Body of pancreas (tissue), 4 donors: ENCODE results near the gene TMEM43. TPM values are rescaled to one million over a fixed set of nuclear protein-coding genes. Genes with fewer than 3 reads are reported as not detected.

Source experiments
- ATAC-seq: fragments of 150-250 bp; one replicate; pipeline ENCODE4 v1.9.1; 2016
- DNase-seq, 4 donors: peaks; one replicate each; pipeline ENCODE4 v3.0.0-alpha.2; 2019
- H3K27ac ChIP-seq, 4 donors: fragments of 200-600 bp; sonication (generic); 1 replicate in 3 of 4; 2 replicates in 1 of 4; pipeline versions ENCODE4 v1.5.1 to v1.6.1; 2016 to 2019; ENCODE audit warnings: mild to moderate bottlenecking in 1 of 4, mixed read lengths in 1 of 4, moderate library complexity in 1 of 4
- H3K27me3 ChIP-seq, 2 donors: fragments of 200-600 bp; sonication (generic); one replicate each; pipeline ENCODE4 v1.6.0; 2016; ENCODE audit warnings: mild to moderate bottlenecking in 1 of 2
- H3K36me3 ChIP-seq, 2 donors: fragments of 200-600 bp; sonication (generic); replicated peaks in 1 of 2; 2 replicates each; pipeline ENCODE4 v1.5.1; 2016; ENCODE audit warnings: low read depth in 2 of 2; ENCODE audit not compliant: insufficient read depth in 1 of 2
- H3K4me1 ChIP-seq: fragments of 200-600 bp; sonication (generic); one replicate; pipeline ENCODE4 v1.6.0; 2016
- H3K4me3 ChIP-seq, 2 donors: fragments of 200-600 bp; sonication (generic); 1 replicate in 1 of 2; 2 replicates in 1 of 2; pipeline ENCODE4 v1.5.1; 2016 to 2019
- H3K9me3 ChIP-seq, 3 donors: fragments of 200-600 bp; sonication (generic); 1 replicate in 2 of 3; 2 replicates in 1 of 3; pipeline ENCODE4 v1.5.1; 2016
- POLR2A ChIP-seq, 3 donors: fragments of 450-650 bp; IDR thresholded peaks; one replicate each; pipeline ENCODE4 v1.6.1; 2016; ENCODE audit warnings: antibody characterized with exemption in 3 of 3, mild to moderate bottlenecking in 2 of 3
- WGBS, 2 donors: methylation state at CpG; one replicate each; pipeline ENCODE4 v1.1.5; 2017; 5-methylcytosine and 5-hydroxymethylcytosine counted together
- intact Hi-C: fragments of 100-400 bp; cut with DNase I; formaldehyde crosslinking; loops from one replicate; pipeline ENCODE4 v1.15.1; 2023
- total RNA-seq, 2 donors: library from RNA; depleted of rRNA; stranded (reverse); fragments of >200 nt; gene quantifications; one replicate each; pipeline ENCODE4 v1.1.0, GENCODE V29; 2016
- TF ChIP-seq, protein P1 (sequence below), 7 experiments: fragments of 450-650 bp in 4 of 7; fragments of 200-600 bp in 3 of 7; sonication (generic) in 3 of 7; IDR thresholded peaks; one replicate each; pipeline ENCODE4 v1.5.1; 2016 to 2019; ENCODE audit warnings: antibody characterized with exemption in 7 of 7

TMEM43 gene
- total RNA-seq, 2 donors from 2014 or later: 21.8 to 38.4 TPM

DNA sequence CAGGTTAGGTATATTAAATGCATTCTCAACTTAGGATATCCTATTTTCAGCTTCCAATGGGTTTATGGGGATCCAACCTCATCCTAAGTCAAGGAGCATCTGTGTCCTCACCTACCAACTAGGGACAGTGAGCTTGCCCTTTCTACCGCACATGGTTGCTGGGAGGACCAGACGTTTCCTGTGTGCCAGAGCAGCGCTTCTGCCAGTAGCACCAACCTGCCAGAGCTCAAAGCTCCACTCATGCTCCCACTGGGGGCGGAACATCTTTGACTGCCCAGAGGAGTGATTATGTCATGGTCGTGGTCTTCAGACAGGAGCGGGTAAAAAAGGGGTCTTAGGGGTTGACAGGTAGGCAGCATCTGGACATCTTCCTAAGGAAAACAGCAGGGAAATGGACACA, 28.8 kb downstream of the TMEM43 start:
- DNase-seq: no peak
- no peak for ATAC-seq
- Histone ChIP-seq H3K36me3 (peaks cover 0 to 29% of the 10 kb centered on the region in 2 donors), H3K9me3 (no peaks in the 10 kb centered on the region), H3K27me3 (no peaks in the 10 kb centered on the region), H3K27ac (no peak overlapping the region), H3K4me1 (no peaks in the 10 kb centered on the region), H3K4me3 (no peak overlapping the region)
- 92 to 97% methylated on average over 6 of the region's 6 CpGs for WGBS, 2 donors
- TF ChIP-seq POLR2A (IDR thresholded peaks at IDR 0.05): no peak
- TF ChIP-seq, protein P1, sequence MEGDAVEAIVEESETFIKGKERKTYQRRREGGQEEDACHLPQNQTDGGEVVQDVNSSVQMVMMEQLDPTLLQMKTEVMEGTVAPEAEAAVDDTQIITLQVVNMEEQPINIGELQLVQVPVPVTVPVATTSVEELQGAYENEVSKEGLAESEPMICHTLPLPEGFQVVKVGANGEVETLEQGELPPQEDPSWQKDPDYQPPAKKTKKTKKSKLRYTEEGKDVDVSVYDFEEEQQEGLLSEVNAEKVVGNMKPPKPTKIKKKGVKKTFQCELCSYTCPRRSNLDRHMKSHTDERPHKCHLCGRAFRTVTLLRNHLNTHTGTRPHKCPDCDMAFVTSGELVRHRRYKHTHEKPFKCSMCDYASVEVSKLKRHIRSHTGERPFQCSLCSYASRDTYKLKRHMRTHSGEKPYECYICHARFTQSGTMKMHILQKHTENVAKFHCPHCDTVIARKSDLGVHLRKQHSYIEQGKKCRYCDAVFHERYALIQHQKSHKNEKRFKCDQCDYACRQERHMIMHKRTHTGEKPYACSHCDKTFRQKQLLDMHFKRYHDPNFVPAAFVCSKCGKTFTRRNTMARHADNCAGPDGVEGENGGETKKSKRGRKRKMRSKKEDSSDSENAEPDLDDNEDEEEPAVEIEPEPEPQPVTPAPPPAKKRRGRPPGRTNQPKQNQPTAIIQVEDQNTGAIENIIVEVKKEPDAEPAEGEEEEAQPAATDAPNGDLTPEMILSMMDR (IDR thresholded peaks at IDR 0.05): no peak
- intact Hi-C loops: no loop called here

DNA sequence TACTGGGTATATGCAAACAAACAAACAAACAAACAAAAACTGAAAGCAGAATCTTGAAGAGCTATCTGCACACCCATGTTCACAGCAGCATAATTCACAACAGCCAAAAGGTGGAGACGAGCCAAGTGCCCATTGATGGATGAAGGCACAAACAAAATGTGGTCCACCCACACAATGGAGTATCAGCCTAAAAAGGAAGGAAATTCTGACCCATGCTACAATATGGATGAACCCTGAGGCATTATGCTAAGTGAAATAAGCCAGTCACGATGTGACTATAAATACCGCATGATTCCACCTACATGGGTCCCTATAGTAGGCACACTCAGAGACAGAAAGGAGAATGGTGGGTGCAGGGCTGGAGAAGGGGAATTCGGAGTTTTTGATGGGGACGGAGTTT, 29.4 kb downstream of the TMEM43 start:
- Histone ChIP-seq H3K9me3 (no peaks in the 10 kb centered on the region), H3K27me3 (no peaks in the 10 kb centered on the region), H3K27ac (no peak overlapping the region), H3K36me3 (peaks cover 5 to 33% of the 10 kb centered on the region in 2 donors), H3K4me3 (no peak overlapping the region), H3K4me1 (no peaks in the 10 kb centered on the region)
- 86 to 91% methylated on average over 5 of the region's 5 CpGs for WGBS, 2 donors
- no peak for ATAC-seq
- no peak for TF ChIP-seq POLR2A (IDR thresholded peaks at IDR 0.05)
- TF ChIP-seq, protein P1 (IDR thresholded peaks at IDR 0.05): no peak
- DNase-seq: no peak
- intact Hi-C loops: no loop called here

DNA sequence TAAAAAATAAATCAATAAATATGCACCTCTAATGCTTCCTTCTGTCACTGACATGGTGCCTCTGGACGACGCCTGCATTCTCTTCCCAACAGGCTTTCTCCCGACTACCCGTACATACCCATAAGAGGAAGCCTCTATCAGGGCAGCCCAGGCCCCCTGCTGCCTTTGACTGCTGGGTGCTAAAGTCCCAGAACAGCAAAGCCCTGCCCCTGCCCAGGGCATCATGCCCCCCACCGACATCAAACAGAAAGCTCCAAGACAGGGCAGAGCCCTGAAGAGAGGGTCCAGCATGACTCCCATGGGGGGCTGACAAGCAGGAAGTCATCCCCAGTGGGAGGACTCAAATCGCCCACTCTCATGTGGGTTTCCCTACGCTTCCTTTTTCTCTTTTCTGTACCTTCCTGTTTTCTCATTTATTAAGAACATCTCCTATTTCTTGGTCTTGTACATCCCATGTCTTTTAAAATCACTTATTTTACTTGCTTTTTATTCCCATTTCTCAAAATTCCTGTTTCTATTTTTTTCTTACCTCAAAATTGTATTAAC, 30.1 kb downstream of the TMEM43 start:
- WGBS, 2 donors: 86 to 90% methylated on average over 7 of the region's 7 CpGs
- H3K36me3 ChIP-seq: peaks cover 11 to 37% of the 10 kb centered on the region in 2 donors
- H3K4me1 ChIP-seq: no peaks in the 10 kb centered on the region
- DNase-seq (no peak), ATAC-seq (no peak)
- no peak for TF ChIP-seq POLR2A (IDR thresholded peaks at IDR 0.05)
- TF ChIP-seq, protein P1 (IDR thresholded peaks at IDR 0.05): no peak
- intact Hi-C loops: no loop called here
- H3K9me3 ChIP-seq: no peaks in the 10 kb centered on the region
- H3K4me3 ChIP-seq: no peak overlapping the region
- no peaks in the 10 kb centered on the region for H3K27me3 ChIP-seq
- no peak overlapping the region for H3K27ac ChIP-seq

DNA sequence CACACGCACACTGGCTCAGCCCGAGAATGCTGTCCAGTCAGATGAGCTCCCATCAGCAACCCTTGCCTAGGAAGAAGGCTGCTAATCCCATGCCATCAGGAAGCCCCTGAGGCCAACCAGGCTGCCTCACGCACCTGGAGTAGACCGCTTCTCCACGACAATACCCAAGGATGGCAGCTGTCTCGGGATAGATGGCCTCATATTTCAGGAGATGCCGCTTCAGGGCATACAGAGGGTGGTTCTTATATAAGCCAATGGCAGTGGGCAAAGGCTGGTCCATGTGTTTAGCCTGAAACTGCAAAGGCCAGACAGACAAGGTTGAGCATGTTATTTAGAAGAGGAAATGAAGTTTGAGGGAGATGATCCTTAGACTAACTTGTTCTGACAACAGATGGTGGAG, 31.3 kb downstream of the TMEM43 start:
- Histone ChIP-seq H3K4me3 (no peak overlapping the region), H3K27me3 (no peaks in the 10 kb centered on the region), H3K4me1 (no peaks in the 10 kb centered on the region), H3K36me3 (peaks cover 11 to 42% of the 10 kb centered on the region in 2 donors), H3K9me3 (no peaks in the 10 kb centered on the region), H3K27ac (no peak overlapping the region)
- intact Hi-C loops: no loop called here
- WGBS, 2 donors: 92 to 97% methylated on average over 7 of the region's 7 CpGs
- ATAC-seq: no peak
- TF ChIP-seq, protein P1 (IDR thresholded peaks at IDR 0.05): no peak
- TF ChIP-seq POLR2A (IDR thresholded peaks at IDR 0.05): no peak
- DNase-seq: no peak

DNA sequence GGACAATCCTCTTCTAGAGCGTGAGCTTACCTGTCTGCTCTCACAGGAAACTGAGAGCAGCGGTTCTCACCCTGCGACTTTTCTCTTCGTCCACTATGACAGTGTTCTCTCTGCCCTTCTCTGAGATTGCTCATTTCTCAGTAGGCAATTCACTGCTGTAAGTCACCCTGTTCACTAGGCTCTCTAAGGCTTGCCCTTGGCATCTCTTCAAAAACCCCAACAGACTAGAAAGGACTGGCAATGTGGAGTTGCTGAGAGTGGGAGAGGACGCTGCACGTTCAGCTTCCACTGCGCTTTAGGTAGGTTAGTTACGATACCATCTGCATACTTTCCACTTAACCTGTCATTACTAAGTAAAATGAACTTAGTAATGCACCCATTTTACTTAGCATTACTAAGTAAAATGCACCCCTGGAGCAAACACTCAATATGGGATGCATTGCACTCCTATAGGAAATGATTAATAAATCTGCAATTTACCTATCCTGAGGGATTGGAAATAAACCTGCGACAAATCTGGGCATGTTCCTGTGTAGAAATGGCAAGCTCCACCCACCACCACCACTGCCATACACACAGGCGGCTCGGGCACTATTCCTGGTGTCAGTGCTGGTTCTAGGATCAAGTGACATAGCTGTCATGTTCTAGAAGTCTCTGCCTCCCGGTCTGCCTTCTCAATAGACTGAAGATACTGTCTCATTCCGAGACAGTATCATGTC, 32.1 kb downstream of the TMEM43 start:
- Histone ChIP-seq H3K27ac (no peak overlapping the region), H3K36me3 (peaks cover 11 to 45% of the 10 kb centered on the region in 2 donors), H3K4me3 (no peak overlapping the region), H3K27me3 (no peaks in the 10 kb centered on the region), H3K4me1 (no peaks in the 10 kb centered on the region), H3K9me3 (peaks cover 0 to 5% (median 0%) of the 10 kb centered on the region in 3 donors)
- 95 to 97% methylated on average over 13 of the region's 13 CpGs for WGBS, 2 donors
- no peak for DNase-seq
- intact Hi-C loops: no loop called here
- no peak for ATAC-seq
- no peak for TF ChIP-seq POLR2A (IDR thresholded peaks at IDR 0.05)
- TF ChIP-seq, protein P1 (IDR thresholded peaks at IDR 0.05): no peak
